ENCODE data around the gene HSPE1. TPM values are rescaled to one million over a fixed set of nuclear protein-coding genes. Genes with fewer than 3 reads are reported as not detected.
"Not testable (repeated sequence)": the region's sequence is repeated elsewhere in the genome, so short reads cannot be mapped to it uniquely, and the experiment has no call there.

HSPE1 gene
- total RNA-seq (87.0 and 92.2 TPM in 2 replicates), polyA plus RNA-seq (147 and 240 TPM in 2 replicates), polyA minus RNA-seq (ENCODE audit: low replicate concordance) (0.82 TPM in 1 of 2 replicates, not detected in the other)
- polyA plus RNA-seq (2012) = 176 and 219 TPM in 2 replicates

DNA sequence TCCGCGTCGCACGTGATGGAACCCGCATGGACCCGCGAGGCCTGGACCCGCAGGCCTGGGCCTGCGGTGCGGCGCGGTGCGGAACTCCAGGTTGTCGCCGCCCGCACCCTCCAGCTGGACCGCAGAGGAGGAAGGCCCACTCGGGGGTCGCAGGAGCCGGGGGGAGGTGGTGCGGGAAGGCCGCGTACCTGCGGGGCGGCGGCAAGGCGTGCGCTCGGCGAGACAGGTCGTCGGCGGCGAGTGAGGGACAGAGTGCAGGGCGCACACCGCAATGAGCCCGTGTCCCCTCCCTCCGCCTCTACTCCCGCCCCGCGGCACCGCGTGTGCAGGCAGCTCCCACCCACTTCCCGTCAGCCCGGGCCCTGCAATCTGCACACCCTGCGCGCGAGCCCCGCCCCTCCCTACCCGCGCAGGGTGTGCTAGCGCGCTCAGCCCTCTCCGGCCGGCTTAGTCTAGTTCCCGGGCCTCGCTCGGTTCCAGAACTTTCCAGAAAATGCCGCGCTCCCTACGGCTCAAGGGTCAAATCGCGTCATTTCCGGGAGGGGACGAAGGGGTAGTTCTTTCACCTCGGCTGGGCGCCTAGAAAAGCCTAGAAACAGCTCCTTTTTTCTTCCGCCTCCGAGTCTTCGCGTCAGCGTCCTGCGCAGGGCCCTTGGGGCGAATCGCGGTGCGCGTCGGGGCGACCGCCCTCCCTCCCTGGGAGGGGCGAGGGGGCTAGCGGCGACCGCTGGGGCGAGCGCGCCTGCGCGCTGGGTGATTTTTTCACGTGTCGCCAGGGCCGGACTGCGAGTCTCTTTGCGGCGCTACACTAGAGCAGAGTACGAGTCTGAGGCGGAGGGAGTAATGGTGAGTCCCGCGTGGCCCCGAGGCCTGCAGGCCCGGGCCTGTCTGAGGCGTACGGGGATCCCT is at the start of gene HSPE1, which contains the start of gene HSPD1:
Gene HSPE1, plus strand, starts transcription at position 786 of the 909 bp plus-strand sequence. Its CDS starts 58 bp downstream, at position 844.
Gene HSPD1, minus strand, starts transcription at position 247 of the 909 bp plus-strand sequence. CDS start 992 bp downstream, outside the sequence.
- peaks cover 8% of the 10 kb centered on the region for H3K36me3 ChIP-seq (ENCODE audit: control insufficient read depth, insufficient read depth, low read length)
- H3K27ac ChIP-seq (ENCODE audit: insufficient read depth, low read length) = peak within 1 kb of the TSS; percentile 96
- TF ChIP-seq CTCF (conservative IDR thresholded peaks at IDR 0.05 in 1 of 2, IDR thresholded peaks at IDR 0.05 in 1 of 2; ENCODE audit: low read depth in 1 of 2, low read length in 2 of 2) = no peak
- no peak for TF ChIP-seq EZH2 (IDR thresholded peaks at IDR 0.05; ENCODE audit: low read length, missing control alignments)

GRCh38 chr2:197450465-197450864 is 49.7 kb upstream of the HSPE1 start:
- Histone ChIP-seq H3K27ac (ENCODE audit: insufficient read depth, low read length) (peak overlapping the region; percentile 10), H3K4me2 (ENCODE audit: extremely low read depth, insufficient read depth, low read length) (peak overlapping the region; percentile 51), H4K20me1 (ENCODE audit: control insufficient read depth, extremely low read depth, insufficient read depth, low read length) (no peaks in the 10 kb centered on the region), H3K9ac (ENCODE audit: insufficient read depth, low read length) (peak overlapping the region; percentile 23), H3K79me2 (ENCODE audit: control insufficient read depth, insufficient read depth, low read length) (peaks cover 17% of the 10 kb centered on the region), H3K9me3 (ENCODE audit: control insufficient read depth, insufficient read depth, low read depth, low read length) (no peaks in the 10 kb centered on the region), H2AFZ (ENCODE audit: low read length) (peak overlapping the region; percentile 43), H3K4me3 (replicated peaks in 1 of 4; ENCODE audit: control extremely low read depth in 1 of 4, insufficient read depth in 1 of 4, low read depth in 3 of 4, low read length in 4 of 4) (peak overlapping the region in 1 of 4 experiments; percentile 28), H3K27me3 (ENCODE audit: control insufficient read depth, insufficient read depth, low read length) (no peaks in the 10 kb centered on the region), H3K4me1 (ENCODE audit: control insufficient read depth, extremely low read depth, insufficient read depth, low read length) (peaks cover 3% of the 10 kb centered on the region), H3K36me3 (ENCODE audit: control insufficient read depth, insufficient read depth, low read length) (no peaks in the 10 kb centered on the region)
- TF ChIP-seq EZH2 (IDR thresholded peaks at IDR 0.05; ENCODE audit: low read length, missing control alignments) (no peak), CTCF (conservative IDR thresholded peaks at IDR 0.05 in 1 of 2, IDR thresholded peaks at IDR 0.05 in 1 of 2; ENCODE audit: low read depth in 1 of 2, low read length in 2 of 2) (no peak)
- DNase-seq (ENCODE audit: low read depth in 2 of 2) = peak in 1 of 2 donors; percentile 33

More for the DNA sequence above, at the start of gene HSPE1, which contains the start of gene HSPD1:
- DNase-seq (ENCODE audit: low read depth in 2 of 2) = peak; percentile 99 to 100
- H3K9me3 ChIP-seq (ENCODE audit: control insufficient read depth, insufficient read depth, low read depth, low read length) = no peaks in the 10 kb centered on the region
- peaks cover 78% of the 10 kb centered on the region for H3K79me2 ChIP-seq (ENCODE audit: control insufficient read depth, insufficient read depth, low read length)
- peak within 1 kb of the TSS; percentile 89 to 100 (median 92) for H3K4me3 ChIP-seq (replicated peaks in 1 of 4; ENCODE audit: control extremely low read depth in 1 of 4, insufficient read depth in 1 of 4, low read depth in 3 of 4, low read length in 4 of 4)
- peak within 1 kb of the TSS; percentile 89 for H3K9ac ChIP-seq (ENCODE audit: insufficient read depth, low read length)
- H3K4me2 ChIP-seq (ENCODE audit: extremely low read depth, insufficient read depth, low read length) = peak within 1 kb of the TSS; percentile 93
- H2AFZ ChIP-seq (ENCODE audit: low read length) = peak within 1 kb of the TSS; percentile 34
- peaks cover 4% of the 10 kb centered on the region for H3K4me1 ChIP-seq (ENCODE audit: control insufficient read depth, extremely low read depth, insufficient read depth, low read length)
- H3K27me3 ChIP-seq (ENCODE audit: control insufficient read depth, insufficient read depth, low read length) = no peaks in the 10 kb centered on the region
- no peaks in the 10 kb centered on the region for H4K20me1 ChIP-seq (ENCODE audit: control insufficient read depth, extremely low read depth, insufficient read depth, low read length)

GRCh38 chr2:197450935-197451358 is 49.2 kb upstream of the HSPE1 start:
- H3K36me3 ChIP-seq (ENCODE audit: control insufficient read depth, insufficient read depth, low read length); H3K27ac ChIP-seq (ENCODE audit: insufficient read depth, low read length); DNase-seq (ENCODE audit: low read depth in 2 of 2); H3K4me1 ChIP-seq (ENCODE audit: control insufficient read depth, extremely low read depth, insufficient read depth, low read length); H4K20me1 ChIP-seq (ENCODE audit: control insufficient read depth, extremely low read depth, insufficient read depth, low read length); H3K9me3 ChIP-seq (ENCODE audit: control insufficient read depth, insufficient read depth, low read depth, low read length); H3K4me2 ChIP-seq (ENCODE audit: extremely low read depth, insufficient read depth, low read length); H3K4me3 ChIP-seq (replicated peaks in 1 of 4; ENCODE audit: control extremely low read depth in 1 of 4, insufficient read depth in 1 of 4, low read depth in 3 of 4, low read length in 4 of 4); H2AFZ ChIP-seq (ENCODE audit: low read length); H3K27me3 ChIP-seq (ENCODE audit: control insufficient read depth, insufficient read depth, low read length); H3K9ac ChIP-seq (ENCODE audit: insufficient read depth, low read length): not testable (repeated sequence)
- peaks cover 22% of the 10 kb centered on the region for H3K79me2 ChIP-seq (ENCODE audit: control insufficient read depth, insufficient read depth, low read length)

All from fibroblast of lung (primary cell).